Measurements from ENCODE around the gene DDIT3. TPM values are rescaled to one million over a fixed set of nuclear protein-coding genes. Genes with fewer than 3 reads are reported as not detected.

Gene DDIT3
- polyA plus RNA-seq, 1 donor from 2014 or later, result 24.0 TPM

DNA sequence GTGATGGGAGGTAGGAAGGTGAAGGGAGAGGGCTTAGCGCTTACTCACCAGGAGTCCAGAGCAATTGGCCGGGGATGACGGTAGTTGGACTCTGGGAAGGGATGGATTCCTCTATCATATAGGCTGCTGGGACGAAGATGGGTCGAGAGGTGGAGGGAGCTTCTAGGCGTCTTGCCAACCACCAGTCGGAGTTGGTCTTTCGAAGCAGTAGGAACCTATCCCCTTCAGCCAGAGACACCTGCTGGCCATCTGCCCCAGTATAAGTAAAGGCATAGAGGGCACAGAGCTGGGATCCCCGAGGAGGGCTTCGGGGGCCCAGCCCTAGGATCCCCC is 41.3 kb downstream of the DDIT3 start:
- Histone ChIP-seq H2AFZ (ENCODE audit: low read depth, low read length) (no peak overlapping the region), H3K79me2 (replicated peaks; ENCODE audit: insufficient read depth, low read length) (no peaks in the 10 kb centered on the region), H3K9me3 (ENCODE audit: low read length) (no peaks in the 10 kb centered on the region), H3K9ac (ENCODE audit: low read length) (no peak overlapping the region), H3K27ac (ENCODE audit: low read length) (no peak overlapping the region), H3K36me3 (ENCODE audit: insufficient read depth, low read length) (no peaks in the 10 kb centered on the region), H3K27me3 (ENCODE audit: insufficient read depth, low read depth, low read length) (peaks cover 71% of the 10 kb centered on the region), H3K9me2 (ENCODE audit: insufficient read depth, low read length) (no peaks in the 10 kb centered on the region), H3F3A (ENCODE audit: insufficient read depth, low read length, poor library complexity, severe bottlenecking) (no peaks in the 10 kb centered on the region), H3K4me2 (ENCODE audit: low read length) (no peak overlapping the region), H4K20me1 (ENCODE audit: insufficient read depth) (no peaks in the 10 kb centered on the region), H3K4me3 (ENCODE audit: low read length) (no peak overlapping the region)
- no peak for TF ChIP-seq POLR2AphosphoS5 (IDR thresholded peaks at IDR 0.05)
- TF ChIP-seq EP300 (conservative IDR thresholded peaks at IDR 0.05; ENCODE audit: poor library complexity, severe bottlenecking), result no peak
- no peak for TF ChIP-seq TAF1 (IDR thresholded peaks at IDR 0.05; ENCODE audit: low read depth)
- TF ChIP-seq MXI1 (conservative IDR thresholded peaks at IDR 0.05; ENCODE audit: poor library complexity, severe bottlenecking), result no peak
- TF ChIP-seq, protein P1, sequence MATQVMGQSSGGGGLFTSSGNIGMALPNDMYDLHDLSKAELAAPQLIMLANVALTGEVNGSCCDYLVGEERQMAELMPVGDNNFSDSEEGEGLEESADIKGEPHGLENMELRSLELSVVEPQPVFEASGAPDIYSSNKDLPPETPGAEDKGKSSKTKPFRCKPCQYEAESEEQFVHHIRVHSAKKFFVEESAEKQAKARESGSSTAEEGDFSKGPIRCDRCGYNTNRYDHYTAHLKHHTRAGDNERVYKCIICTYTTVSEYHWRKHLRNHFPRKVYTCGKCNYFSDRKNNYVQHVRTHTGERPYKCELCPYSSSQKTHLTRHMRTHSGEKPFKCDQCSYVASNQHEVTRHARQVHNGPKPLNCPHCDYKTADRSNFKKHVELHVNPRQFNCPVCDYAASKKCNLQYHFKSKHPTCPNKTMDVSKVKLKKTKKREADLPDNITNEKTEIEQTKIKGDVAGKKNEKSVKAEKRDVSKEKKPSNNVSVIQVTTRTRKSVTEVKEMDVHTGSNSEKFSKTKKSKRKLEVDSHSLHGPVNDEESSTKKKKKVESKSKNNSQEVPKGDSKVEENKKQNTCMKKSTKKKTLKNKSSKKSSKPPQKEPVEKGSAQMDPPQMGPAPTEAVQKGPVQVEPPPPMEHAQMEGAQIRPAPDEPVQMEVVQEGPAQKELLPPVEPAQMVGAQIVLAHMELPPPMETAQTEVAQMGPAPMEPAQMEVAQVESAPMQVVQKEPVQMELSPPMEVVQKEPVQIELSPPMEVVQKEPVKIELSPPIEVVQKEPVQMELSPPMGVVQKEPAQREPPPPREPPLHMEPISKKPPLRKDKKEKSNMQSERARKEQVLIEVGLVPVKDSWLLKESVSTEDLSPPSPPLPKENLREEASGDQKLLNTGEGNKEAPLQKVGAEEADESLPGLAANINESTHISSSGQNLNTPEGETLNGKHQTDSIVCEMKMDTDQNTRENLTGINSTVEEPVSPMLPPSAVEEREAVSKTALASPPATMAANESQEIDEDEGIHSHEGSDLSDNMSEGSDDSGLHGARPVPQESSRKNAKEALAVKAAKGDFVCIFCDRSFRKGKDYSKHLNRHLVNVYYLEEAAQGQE (IDR thresholded peaks at IDR 0.05; ENCODE audit: borderline replicate concordance), result no peak
- no peak for TF ChIP-seq SMC3 (conservative IDR thresholded peaks at IDR 0.05; ENCODE audit: poor library complexity)
- TF ChIP-seq RAD21 (conservative IDR thresholded peaks at IDR 0.05), result no peak
- TF ChIP-seq EZH2 (IDR thresholded peaks at IDR 0.05; ENCODE audit: borderline replicate concordance, insufficient read depth, low read length, poor library complexity, severe bottlenecking), result no peak
- TF ChIP-seq, protein P2, sequence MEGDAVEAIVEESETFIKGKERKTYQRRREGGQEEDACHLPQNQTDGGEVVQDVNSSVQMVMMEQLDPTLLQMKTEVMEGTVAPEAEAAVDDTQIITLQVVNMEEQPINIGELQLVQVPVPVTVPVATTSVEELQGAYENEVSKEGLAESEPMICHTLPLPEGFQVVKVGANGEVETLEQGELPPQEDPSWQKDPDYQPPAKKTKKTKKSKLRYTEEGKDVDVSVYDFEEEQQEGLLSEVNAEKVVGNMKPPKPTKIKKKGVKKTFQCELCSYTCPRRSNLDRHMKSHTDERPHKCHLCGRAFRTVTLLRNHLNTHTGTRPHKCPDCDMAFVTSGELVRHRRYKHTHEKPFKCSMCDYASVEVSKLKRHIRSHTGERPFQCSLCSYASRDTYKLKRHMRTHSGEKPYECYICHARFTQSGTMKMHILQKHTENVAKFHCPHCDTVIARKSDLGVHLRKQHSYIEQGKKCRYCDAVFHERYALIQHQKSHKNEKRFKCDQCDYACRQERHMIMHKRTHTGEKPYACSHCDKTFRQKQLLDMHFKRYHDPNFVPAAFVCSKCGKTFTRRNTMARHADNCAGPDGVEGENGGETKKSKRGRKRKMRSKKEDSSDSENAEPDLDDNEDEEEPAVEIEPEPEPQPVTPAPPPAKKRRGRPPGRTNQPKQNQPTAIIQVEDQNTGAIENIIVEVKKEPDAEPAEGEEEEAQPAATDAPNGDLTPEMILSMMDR (IDR thresholded peaks at IDR 0.05; ENCODE audit: poor library complexity, severe bottlenecking), result no peak

DNA sequence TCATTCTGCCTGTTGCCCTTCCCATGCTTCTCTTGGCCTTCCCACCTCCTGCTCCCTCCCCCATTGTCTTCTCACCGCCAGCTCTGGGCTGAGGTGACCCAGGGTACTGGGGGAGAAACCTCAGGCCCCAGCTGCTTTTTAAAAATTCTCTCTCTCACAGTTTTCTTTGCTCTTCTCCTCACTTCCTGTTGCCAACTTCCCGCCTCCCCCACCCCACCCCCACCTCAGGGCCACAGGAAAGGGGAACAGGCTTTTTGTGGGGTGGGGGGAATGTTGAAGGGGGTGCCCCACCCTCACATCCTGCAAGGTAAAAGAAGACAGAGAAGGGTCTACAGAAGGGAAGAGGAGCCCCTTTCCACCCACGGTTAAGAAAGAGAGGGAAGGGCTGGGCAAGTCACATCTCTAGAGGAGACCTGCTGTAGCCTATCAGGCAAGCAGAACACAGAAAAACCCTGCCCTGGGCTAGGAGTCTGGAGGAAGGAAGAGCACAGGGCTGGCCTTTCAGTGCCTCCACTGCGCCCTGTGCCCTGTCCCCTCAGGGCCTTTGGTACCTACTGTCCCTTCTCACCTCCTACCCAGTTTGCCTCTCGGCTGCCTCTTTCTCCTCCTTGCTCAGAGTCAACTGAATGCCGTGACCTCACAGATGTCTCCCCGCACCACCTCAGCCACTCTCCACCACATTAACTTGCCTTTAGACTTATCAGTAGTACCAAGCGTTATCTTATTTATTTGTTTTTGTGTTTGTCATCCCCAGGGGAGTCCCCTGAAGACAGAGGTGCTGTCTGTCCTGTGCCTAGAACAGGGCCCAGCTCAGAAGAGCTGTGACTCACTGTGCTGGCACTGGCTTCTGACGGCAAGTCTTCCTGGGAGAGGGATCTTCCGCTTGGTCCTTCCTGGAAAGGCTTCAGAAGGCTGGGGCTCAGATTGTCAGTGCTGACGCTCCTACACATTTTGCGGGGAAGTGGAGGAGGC is 42.3 kb downstream of the DDIT3 start:
- Histone ChIP-seq H3K9me3 (ENCODE audit: low read length) (no peaks in the 10 kb centered on the region), H3K27ac (ENCODE audit: low read length) (no peak overlapping the region), H4K20me1 (ENCODE audit: insufficient read depth) (no peaks in the 10 kb centered on the region), H3K9ac (ENCODE audit: low read length) (no peak overlapping the region), H3K9me2 (ENCODE audit: insufficient read depth, low read length) (no peaks in the 10 kb centered on the region), H3K4me2 (ENCODE audit: low read length) (no peak overlapping the region), H2AFZ (ENCODE audit: low read depth, low read length) (no peak overlapping the region), H3F3A (ENCODE audit: insufficient read depth, low read length, poor library complexity, severe bottlenecking) (no peaks in the 10 kb centered on the region), H3K79me2 (replicated peaks; ENCODE audit: insufficient read depth, low read length) (no peaks in the 10 kb centered on the region), H3K36me3 (ENCODE audit: insufficient read depth, low read length) (no peaks in the 10 kb centered on the region), H3K4me3 (ENCODE audit: low read length) (no peak overlapping the region), H3K27me3 (ENCODE audit: insufficient read depth, low read depth, low read length) (peaks cover 79% of the 10 kb centered on the region)
- TF ChIP-seq EP300 (conservative IDR thresholded peaks at IDR 0.05; ENCODE audit: poor library complexity, severe bottlenecking) (no peak), RAD21 (conservative IDR thresholded peaks at IDR 0.05) (no peak), POLR2AphosphoS5 (IDR thresholded peaks at IDR 0.05) (no peak), EZH2 (IDR thresholded peaks at IDR 0.05; ENCODE audit: borderline replicate concordance, insufficient read depth, low read length, poor library complexity, severe bottlenecking) (no peak), SMC3 (conservative IDR thresholded peaks at IDR 0.05; ENCODE audit: poor library complexity) (no peak), MXI1 (conservative IDR thresholded peaks at IDR 0.05; ENCODE audit: poor library complexity, severe bottlenecking) (no peak), TAF1 (IDR thresholded peaks at IDR 0.05; ENCODE audit: low read depth) (no peak)
- TF ChIP-seq, protein P1 (IDR thresholded peaks at IDR 0.05; ENCODE audit: borderline replicate concordance), result no peak
- TF ChIP-seq, protein P2 (IDR thresholded peaks at IDR 0.05; ENCODE audit: poor library complexity, severe bottlenecking), result no peak
